K562 (cell line): Measurements from ENCODE around the gene RGS3.

ENCODE experiments used
- BHLHE40 ChIP-seq: IDR thresholded peaks from 2 replicates; pipeline ENCODE4 v1.6.1; 2011; ENCODE audit warnings: low read length, improper control_type of control experiment
- BRCA1 ChIP-seq, 2 experiments: fragments of 450-650 bp in 1 of 2; sonication (generic) in 1 of 2; formaldehyde crosslinking in 1 of 2; IDR thresholded peaks; 2 replicates each; pipeline versions ENCODE4 v1.5.0 to v1.6.1; 2017 to 2020; ENCODE audit warnings: mild to moderate bottlenecking in 1 of 2, missing genetic modification reagents in 1 of 2
- CBX3 ChIP-seq, 2 experiments: IDR thresholded peaks; 1 replicate in 1 of 2; 2 replicates in 1 of 2; pipeline ENCODE4 v1.6.1; 2012; ENCODE audit warnings: inconsistent platforms in 2 of 2, low read length in 2 of 2, borderline replicate concordance in 1 of 2, control low read depth in 1 of 2
- HDAC2 ChIP-seq: fragments of 450-650 bp; IDR thresholded peaks from 2 replicates; pipeline ENCODE4 v1.6.1; 2016; ENCODE audit warnings: mild to moderate bottlenecking
- IFI16 ChIP-seq: fragments of 250-450 bp; sonication (Bioruptor Pico); IDR thresholded peaks from 2 replicates; pipeline ENCODE4 v2.1.2; 2022; ENCODE audit warnings: mild to moderate bottlenecking, inconsistent platforms
- POLR2B ChIP-seq: fragments of 450-650 bp; IDR thresholded peaks from 2 replicates; pipeline ENCODE4 v1.6.1; 2018; ENCODE audit warnings: low read depth; ENCODE audit not compliant: partially characterized antibody
- SMC3 ChIP-seq: conservative IDR thresholded peaks from 2 replicates; pipeline ENCODE4 v1.6.1; 2011; ENCODE audit warnings: low read depth, low read length, improper control_type of control experiment; ENCODE audit not compliant: insufficient read depth
- SUPT5H ChIP-seq: fragments of 450-650 bp; IDR thresholded peaks from 2 replicates; pipeline ENCODE4 v1.6.1; 2016
- ZC3H4 ChIP-seq: sonication (generic); formaldehyde crosslinking; IDR thresholded peaks from 2 replicates; pipeline ENCODE4 v1.9.0; 2021; ENCODE audit warnings: missing genetic modification reagents, borderline replicate concordance
- ZFP36 ChIP-seq: fragments of 150-350 bp; IDR thresholded peaks from 2 replicates; pipeline ENCODE4 v1.6.1; 2018; ENCODE audit warnings: low read length, low read depth; ENCODE audit not compliant: partially characterized antibody
- TF ChIP-seq, protein P1 (sequence below), 2 experiments: fragments of 450-650 bp in 1 of 2; sonication (generic) in 1 of 2; formaldehyde crosslinking in 1 of 2; IDR thresholded peaks in 1 of 2; conservative IDR thresholded peaks in 1 of 2; 2 replicates each; pipeline versions ENCODE4 v1.6.1 to v1.8.1; 2016 to 2023; ENCODE audit warnings: mild to moderate bottlenecking in 2 of 2, moderate library complexity in 2 of 2, inconsistent platforms in 1 of 2, missing genetic modification reagents in 1 of 2
- TF ChIP-seq, protein P2 (sequence below), 2 experiments: fragments of 250-450 bp in 1 of 2; fragments of 450-650 bp in 1 of 2; sonication (Bioruptor Pico) in 1 of 2; IDR thresholded peaks; 2 replicates each; pipeline versions ENCODE4 v1.6.1 to v1.8.0; 2016 to 2021; ENCODE audit warnings: mild to moderate bottlenecking in 2 of 2, moderate library complexity in 2 of 2, missing compliant biosample characterization in 1 of 2, missing genetic modification characterization in 1 of 2
- TF ChIP-seq, protein P3 (sequence below), 3 experiments: IDR thresholded peaks in 2 of 3; conservative IDR thresholded peaks in 1 of 3; 2 replicates each; pipeline ENCODE4 v1.5.1; 2011 to 2012; ENCODE audit warnings: low read length in 3 of 3, mild to moderate bottlenecking in 3 of 3, control low read depth in 2 of 3, improper control_type of control experiment in 1 of 3, inconsistent platforms in 1 of 3, low read depth in 1 of 3, mixed read lengths in 1 of 3, moderate library complexity in 1 of 3; ENCODE audit not compliant: insufficient read depth in 2 of 3
- TF ChIP-seq, protein P4 (sequence below): fragments of 150-350 bp; conservative IDR thresholded peaks from 2 replicates; pipeline ENCODE4 v1.6.1; 2014; ENCODE audit warnings: low read length

DNA sequence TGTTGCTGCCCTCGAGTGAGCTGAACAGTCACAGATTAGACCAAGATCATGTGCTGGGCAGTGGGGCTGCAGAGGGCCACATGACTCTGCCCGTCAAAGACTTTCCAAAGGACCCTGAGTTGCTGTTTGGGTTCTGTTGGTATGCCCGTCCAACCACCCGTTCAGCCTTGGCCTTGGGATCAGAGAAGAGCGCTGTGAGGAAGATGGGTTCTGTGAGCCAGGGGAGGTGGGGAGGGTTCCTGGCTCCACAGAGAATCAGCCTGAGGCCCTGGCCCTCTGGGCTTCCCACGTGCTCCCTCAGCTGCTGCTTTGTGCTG is 72.6 kb downstream of the RGS3 start:
- TF ChIP-seq ZFP36 (no peak), IFI16 (no peak), ZC3H4 (CRISPR knock-in tag) (no peak), SUPT5H (no peak), BRCA1 (IDR thresholded peaks at IDR 0.05) (no peak), BRCA1 (CRISPR knock-in tag; IDR thresholded peaks at IDR 0.05) (no peak), HDAC2 (no peak), CBX3 (IDR thresholded peaks at IDR 0.05; ENCODE audit: borderline replicate concordance in 1 of 2, low read length in 2 of 2) (no peak), SMC3 (no peak), POLR2B (no peak), BHLHE40 (no peak)
- TF ChIP-seq, protein P1, sequence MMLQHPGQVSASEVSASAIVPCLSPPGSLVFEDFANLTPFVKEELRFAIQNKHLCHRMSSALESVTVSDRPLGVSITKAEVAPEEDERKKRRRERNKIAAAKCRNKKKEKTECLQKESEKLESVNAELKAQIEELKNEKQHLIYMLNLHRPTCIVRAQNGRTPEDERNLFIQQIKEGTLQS (IDR thresholded peaks at IDR 0.05) = no peak
- TF ChIP-seq, protein P1 (CRISPR knock-in tag; conservative IDR thresholded peaks at IDR 0.05) = no peak
- TF ChIP-seq, protein P2, sequence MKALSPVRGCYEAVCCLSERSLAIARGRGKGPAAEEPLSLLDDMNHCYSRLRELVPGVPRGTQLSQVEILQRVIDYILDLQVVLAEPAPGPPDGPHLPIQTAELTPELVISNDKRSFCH (CRISPR knock-in tag; IDR thresholded peaks at IDR 0.05) = no peak
- TF ChIP-seq, protein P2 (tag; IDR thresholded peaks at IDR 0.05) = no peak
- TF ChIP-seq, protein P3, sequence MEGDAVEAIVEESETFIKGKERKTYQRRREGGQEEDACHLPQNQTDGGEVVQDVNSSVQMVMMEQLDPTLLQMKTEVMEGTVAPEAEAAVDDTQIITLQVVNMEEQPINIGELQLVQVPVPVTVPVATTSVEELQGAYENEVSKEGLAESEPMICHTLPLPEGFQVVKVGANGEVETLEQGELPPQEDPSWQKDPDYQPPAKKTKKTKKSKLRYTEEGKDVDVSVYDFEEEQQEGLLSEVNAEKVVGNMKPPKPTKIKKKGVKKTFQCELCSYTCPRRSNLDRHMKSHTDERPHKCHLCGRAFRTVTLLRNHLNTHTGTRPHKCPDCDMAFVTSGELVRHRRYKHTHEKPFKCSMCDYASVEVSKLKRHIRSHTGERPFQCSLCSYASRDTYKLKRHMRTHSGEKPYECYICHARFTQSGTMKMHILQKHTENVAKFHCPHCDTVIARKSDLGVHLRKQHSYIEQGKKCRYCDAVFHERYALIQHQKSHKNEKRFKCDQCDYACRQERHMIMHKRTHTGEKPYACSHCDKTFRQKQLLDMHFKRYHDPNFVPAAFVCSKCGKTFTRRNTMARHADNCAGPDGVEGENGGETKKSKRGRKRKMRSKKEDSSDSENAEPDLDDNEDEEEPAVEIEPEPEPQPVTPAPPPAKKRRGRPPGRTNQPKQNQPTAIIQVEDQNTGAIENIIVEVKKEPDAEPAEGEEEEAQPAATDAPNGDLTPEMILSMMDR (IDR thresholded peaks at IDR 0.05 in 2 of 3, conservative IDR thresholded peaks at IDR 0.05 in 1 of 3; ENCODE audit: insufficient read depth in 2 of 3, low read depth in 1 of 3, low read length in 3 of 3) = no peak
- TF ChIP-seq, protein P4, sequence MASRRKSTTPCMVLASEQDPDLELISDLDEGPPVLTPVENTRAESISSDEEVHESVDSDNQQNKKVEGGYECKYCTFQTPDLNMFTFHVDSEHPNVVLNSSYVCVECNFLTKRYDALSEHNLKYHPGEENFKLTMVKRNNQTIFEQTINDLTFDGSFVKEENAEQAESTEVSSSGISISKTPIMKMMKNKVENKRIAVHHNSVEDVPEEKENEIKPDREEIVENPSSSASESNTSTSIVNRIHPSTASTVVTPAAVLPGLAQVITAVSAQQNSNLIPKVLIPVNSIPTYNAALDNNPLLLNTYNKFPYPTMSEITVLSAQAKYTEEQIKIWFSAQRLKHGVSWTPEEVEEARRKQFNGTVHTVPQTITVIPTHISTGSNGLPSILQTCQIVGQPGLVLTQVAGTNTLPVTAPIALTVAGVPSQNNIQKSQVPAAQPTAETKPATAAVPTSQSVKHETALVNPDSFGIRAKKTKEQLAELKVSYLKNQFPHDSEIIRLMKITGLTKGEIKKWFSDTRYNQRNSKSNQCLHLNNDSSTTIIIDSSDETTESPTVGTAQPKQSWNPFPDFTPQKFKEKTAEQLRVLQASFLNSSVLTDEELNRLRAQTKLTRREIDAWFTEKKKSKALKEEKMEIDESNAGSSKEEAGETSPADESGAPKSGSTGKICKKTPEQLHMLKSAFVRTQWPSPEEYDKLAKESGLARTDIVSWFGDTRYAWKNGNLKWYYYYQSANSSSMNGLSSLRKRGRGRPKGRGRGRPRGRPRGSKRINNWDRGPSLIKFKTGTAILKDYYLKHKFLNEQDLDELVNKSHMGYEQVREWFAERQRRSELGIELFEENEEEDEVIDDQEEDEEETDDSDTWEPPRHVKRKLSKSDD = no peak
